Measurements from ENCODE around the gene PDCD11. TPM values are rescaled to one million over a fixed set of nuclear protein-coding genes. Genes with fewer than 3 reads are reported as not detected.

The PDCD11 gene
- polyA plus RNA-seq, 2 of the 4 experiments (the other 2 are of a cell fraction), result 26.2 to 32.6 TPM

DNA sequence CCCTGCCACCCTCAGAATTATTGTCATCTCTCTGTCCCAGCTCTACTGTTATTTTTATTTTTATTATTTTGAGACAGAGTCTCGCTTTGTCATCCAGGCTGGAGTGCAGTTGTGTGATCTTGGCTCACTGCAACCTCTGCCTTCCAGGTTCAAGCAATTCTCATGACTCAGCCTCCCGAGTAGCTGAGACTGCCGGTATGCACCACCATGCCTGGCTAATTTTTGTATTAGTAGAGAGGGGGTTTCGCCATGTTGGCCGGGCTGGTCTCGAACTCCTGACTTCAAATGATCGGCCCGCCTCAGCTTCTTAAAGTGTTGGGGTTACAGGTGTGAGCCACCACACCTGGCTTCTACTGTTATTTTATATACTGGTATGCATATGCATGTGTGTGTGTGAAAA lies 44.8 kb downstream of the PDCD11 start:
- CTCF ChIA-PET, result interaction anchor here (1.0 to 1.9 kb wide), 4 partner anchors 9 to 45 kb away, joined by 4 to 5 read pairs (median 4); no protein-coding TSS in a partner anchor
- no peak overlapping the region for H3K27ac ChIP-seq
- WGBS (ENCODE audit: missing lambda C conversion rate), result 90% methylated on average over 8 of the region's 8 CpGs
- H3K4me3 ChIP-seq, result no peak overlapping the region
- ATAC-seq (no peak), DNase-seq (ENCODE audit: low read depth in 1 of 2, low spot score in 1 of 2) (no peak), FAIRE-seq (no peak)
- TF ChIP-seq RAD21 (conservative IDR thresholded peaks at IDR 0.05 in 1 of 2, IDR thresholded peaks at IDR 0.05 in 1 of 2) (no peak), CHD2 (IDR thresholded peaks at IDR 0.05; ENCODE audit: low read length, partially characterized antibody) (no peak), POLR2AphosphoS2 (conservative IDR thresholded peaks at IDR 0.05; ENCODE audit: low read length) (no peak), RFX5 (IDR thresholded peaks at IDR 0.05) (no peak), KDM1A (IDR thresholded peaks at IDR 0.05; ENCODE audit: low read depth) (no peak)
- TF ChIP-seq, protein P1, sequence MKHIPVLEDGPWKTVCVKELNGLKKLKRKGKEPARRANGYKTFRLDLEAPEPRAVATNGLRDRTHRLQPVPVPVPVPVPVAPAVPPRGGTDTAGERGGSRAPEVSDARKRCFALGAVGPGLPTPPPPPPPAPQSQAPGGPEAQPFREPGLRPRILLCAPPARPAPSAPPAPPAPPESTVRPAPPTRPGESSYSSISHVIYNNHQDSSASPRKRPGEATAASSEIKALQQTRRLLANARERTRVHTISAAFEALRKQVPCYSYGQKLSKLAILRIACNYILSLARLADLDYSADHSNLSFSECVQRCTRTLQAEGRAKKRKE (CRISPR knock-in tag; IDR thresholded peaks at IDR 0.05; ENCODE audit: low read depth), result no peak
- no peaks in the 10 kb centered on the region for H3K9me3 ChIP-seq
- H3K4me2 ChIP-seq, result no peak overlapping the region
- POLR2A ChIA-PET, result interaction anchor here (0.6 kb wide), 1 partner anchor 23 kb away, joined by 3 read pairs; no protein-coding TSS in a partner anchor
- no peaks in the 10 kb centered on the region for H3K4me1 ChIP-seq

DNA sequence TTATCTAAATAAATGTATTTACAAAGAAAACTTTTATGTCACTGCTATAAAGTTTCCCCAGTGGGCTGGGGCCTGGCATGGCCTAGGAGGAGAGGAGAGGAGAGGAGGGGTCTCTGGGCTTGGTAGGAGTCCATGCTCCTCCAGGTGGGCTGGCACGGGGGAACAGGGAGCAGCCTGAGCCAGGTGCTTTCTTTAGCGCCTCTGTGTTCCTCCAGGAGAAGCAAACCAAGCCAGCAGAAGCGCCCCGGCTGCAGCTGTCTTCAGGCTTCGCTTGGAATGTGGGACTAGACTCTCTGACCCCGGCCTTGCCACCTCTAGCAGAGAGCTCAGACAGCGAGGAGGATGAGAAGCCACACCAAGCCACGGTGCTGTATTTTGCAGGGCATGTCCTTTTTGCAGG lies 45.2 kb downstream of the PDCD11 start:
- no peak overlapping the region for H3K4me3 ChIP-seq
- ChIA-PET POLR2A (no interaction called here), CTCF (interaction anchor here (0.9 kb wide), 1 partner anchor 16 kb away, joined by 3 read pairs; no protein-coding TSS in a partner anchor)
- TF ChIP-seq SMC3 (IDR thresholded peaks at IDR 0.05), result no peak
- TF ChIP-seq, protein P2, sequence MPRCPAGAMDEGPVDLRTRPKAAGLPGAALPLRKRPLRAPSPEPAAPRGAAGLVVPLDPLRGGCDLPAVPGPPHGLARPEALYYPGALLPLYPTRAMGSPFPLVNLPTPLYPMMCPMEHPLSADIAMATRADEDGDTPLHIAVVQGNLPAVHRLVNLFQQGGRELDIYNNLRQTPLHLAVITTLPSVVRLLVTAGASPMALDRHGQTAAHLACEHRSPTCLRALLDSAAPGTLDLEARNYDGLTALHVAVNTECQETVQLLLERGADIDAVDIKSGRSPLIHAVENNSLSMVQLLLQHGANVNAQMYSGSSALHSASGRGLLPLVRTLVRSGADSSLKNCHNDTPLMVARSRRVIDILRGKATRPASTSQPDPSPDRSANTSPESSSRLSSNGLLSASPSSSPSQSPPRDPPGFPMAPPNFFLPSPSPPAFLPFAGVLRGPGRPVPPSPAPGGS (IDR thresholded peaks at IDR 0.05), result no peak
- TF ChIP-seq KDM5A (IDR thresholded peaks at IDR 0.05), result no peak
- TF ChIP-seq MAFK (IDR thresholded peaks at IDR 0.05; ENCODE audit: partially characterized antibody), result no peak
- TF ChIP-seq MYC (IDR thresholded peaks at IDR 0.05; ENCODE audit: borderline replicate concordance, low read length), result no peak
- TF ChIP-seq NPAS2 (CRISPR knock-in tag; IDR thresholded peaks at IDR 0.05; ENCODE audit: borderline replicate concordance), result no peak
- TF ChIP-seq, protein P3, sequence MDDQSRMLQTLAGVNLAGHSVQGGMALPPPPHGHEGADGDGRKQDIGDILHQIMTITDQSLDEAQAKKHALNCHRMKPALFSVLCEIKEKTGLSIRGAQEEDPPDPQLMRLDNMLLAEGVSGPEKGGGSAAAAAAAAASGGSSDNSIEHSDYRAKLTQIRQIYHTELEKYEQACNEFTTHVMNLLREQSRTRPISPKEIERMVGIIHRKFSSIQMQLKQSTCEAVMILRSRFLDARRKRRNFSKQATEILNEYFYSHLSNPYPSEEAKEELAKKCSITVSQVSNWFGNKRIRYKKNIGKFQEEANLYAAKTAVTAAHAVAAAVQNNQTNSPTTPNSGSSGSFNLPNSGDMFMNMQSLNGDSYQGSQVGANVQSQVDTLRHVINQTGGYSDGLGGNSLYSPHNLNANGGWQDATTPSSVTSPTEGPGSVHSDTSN (IDR thresholded peaks at IDR 0.05), result no peak
- TF ChIP-seq HOXA7 (CRISPR knock-in tag; IDR thresholded peaks at IDR 0.05), result no peak
- TF ChIP-seq TFCP2L1 (CRISPR knock-in tag; IDR thresholded peaks at IDR 0.05), result no peak
- TF ChIP-seq HOXB13 (CRISPR knock-in tag; IDR thresholded peaks at IDR 0.05; ENCODE audit: low read depth), result no peak
- TF ChIP-seq, protein P1 (CRISPR knock-in tag; IDR thresholded peaks at IDR 0.05; ENCODE audit: low read depth), result no peak
- no peak for TF ChIP-seq CBX2 (IDR thresholded peaks at IDR 0.05; ENCODE audit: borderline replicate concordance, low read depth)
- TF ChIP-seq, protein P4, sequence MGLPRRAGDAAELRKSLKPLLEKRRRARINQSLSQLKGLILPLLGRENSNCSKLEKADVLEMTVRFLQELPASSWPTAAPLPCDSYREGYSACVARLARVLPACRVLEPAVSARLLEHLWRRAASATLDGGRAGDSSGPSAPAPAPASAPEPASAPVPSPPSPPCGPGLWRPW (IDR thresholded peaks at IDR 0.05), result no peak
- TF ChIP-seq FOSB (CRISPR knock-in tag; IDR thresholded peaks at IDR 0.05), result no peak
- ATAC-seq (no peak), DNase-seq (ENCODE audit: low read depth in 1 of 2, low spot score in 1 of 2) (no peak), FAIRE-seq (no peak)
- WGBS (ENCODE audit: missing lambda C conversion rate), result 93% methylated on average over 8 of the region's 8 CpGs
- H3K4me1 ChIP-seq, result no peaks in the 10 kb centered on the region
- H3K9me3 ChIP-seq, result no peaks in the 10 kb centered on the region
- H3K4me2 ChIP-seq, result no peak overlapping the region
- H3K27ac ChIP-seq, result no peak overlapping the region

DNA sequence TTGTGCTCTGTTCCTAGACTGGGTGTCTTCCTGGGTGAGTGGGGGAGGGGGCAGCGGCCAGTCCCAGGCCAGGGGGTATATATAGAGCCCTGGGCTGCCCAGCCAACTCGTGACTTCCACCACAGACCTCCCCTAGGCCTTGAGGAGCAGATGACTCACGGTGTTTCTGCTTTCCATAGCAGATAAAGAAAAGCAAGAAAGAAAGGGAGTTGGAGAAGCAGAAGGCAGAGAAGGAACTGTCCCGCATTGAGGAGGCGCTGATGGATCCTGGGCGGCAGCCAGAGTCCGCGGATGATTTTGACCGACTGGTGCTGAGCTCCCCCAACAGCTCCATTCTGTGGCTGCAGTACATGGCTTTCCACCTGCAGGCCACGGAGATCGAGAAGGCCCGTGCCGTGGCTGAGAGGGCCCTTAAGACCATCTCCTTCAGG lies 45.6 kb downstream of the PDCD11 start:
- no peak for TF ChIP-seq EHF (CRISPR knock-in tag; IDR thresholded peaks at IDR 0.05)
- TF ChIP-seq CHD2 (IDR thresholded peaks at IDR 0.05; ENCODE audit: low read length, partially characterized antibody), result no peak
- no peak for TF ChIP-seq POLR2AphosphoS2 (conservative IDR thresholded peaks at IDR 0.05; ENCODE audit: low read length)
- no peak for TF ChIP-seq NR3C1 (IDR thresholded peaks at IDR 0.05)
- no peak for TF ChIP-seq CBX2 (IDR thresholded peaks at IDR 0.05; ENCODE audit: borderline replicate concordance, low read depth)
- TF ChIP-seq HOXA7 (CRISPR knock-in tag; IDR thresholded peaks at IDR 0.05), result no peak
- no peaks in the 10 kb centered on the region for H3K9me3 ChIP-seq
- FAIRE-seq (no peak), ATAC-seq (no peak), DNase-seq (ENCODE audit: low read depth in 1 of 2, low spot score in 1 of 2) (no peak)
- H3K4me2 ChIP-seq, result no peak overlapping the region
- H3K4me1 ChIP-seq, result no peaks in the 10 kb centered on the region
- CTCF ChIA-PET, result interaction anchor here (0.9 to 1.4 kb wide), 3 partner anchors 9 to 26 kb away, joined by 3 to 10 read pairs (median 3); no protein-coding TSS in a partner anchor
- no peak overlapping the region for H3K27ac ChIP-seq
- POLR2A ChIA-PET, result no interaction called here
- no peak overlapping the region for H3K4me3 ChIP-seq
- 93% methylated on average over 13 of the region's 13 CpGs for WGBS (ENCODE audit: missing lambda C conversion rate)
